SK-MEL-5 (cell line): ENCODE data around the gene RPTOR. TPM values are rescaled to one million over a fixed set of nuclear protein-coding genes. Genes with fewer than 3 reads are reported as not detected.

Experiments used
- DNase-seq: peaks from one replicate; pipeline ENCODE4 v3.0.0-alpha.2; 2016; ENCODE audit warnings: low read depth, low spot score
- in situ Hi-C: cut with HindIII; loops from 2 replicates; pipeline ENCODE4 v1.10.0; 2016; ENCODE audit warnings: low sequenced_read_pairs, high pct_unique_total_duplicates, low pct_unique_long_range_greater_than_20kb
- total RNA-seq: library from RNA; depleted of rRNA; stranded (reverse); fragments of >200 nt; shearing (Covaris generic); gene quantifications from 2 replicates; pipeline ENCODE4 v1.2.3, GENCODE V29; 2014

Gene RPTOR
- total RNA-seq, 1 experiment from 2014 or later = 27.3 TPM

- in situ Hi-C loops = no loop called here
- DNase-seq = no peak
Measured at GRCh38 chr17:80510132-80510531, 34.5 kb upstream of the RPTOR start.

DNA sequence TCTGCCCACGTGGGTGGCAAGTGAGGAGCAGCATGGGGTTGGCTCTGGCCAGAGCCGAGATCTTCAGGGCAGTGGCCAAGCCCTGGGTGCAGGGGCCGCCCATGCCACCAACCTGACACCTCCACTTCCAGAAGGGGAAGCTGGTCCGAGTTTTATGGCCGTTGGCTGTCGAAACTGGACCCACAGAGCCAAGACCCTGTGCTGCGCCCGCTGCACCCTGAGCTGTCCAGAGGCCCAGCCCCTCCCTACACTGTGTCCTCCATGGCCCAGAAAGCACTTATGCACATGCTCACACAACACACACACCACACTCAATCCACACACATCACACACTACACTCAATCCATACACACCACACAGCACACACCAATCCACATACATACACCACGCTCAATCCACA lies 33.9 kb upstream of the RPTOR start:
- in situ Hi-C loops = no loop called here
- DNase-seq = no peak

DNA sequence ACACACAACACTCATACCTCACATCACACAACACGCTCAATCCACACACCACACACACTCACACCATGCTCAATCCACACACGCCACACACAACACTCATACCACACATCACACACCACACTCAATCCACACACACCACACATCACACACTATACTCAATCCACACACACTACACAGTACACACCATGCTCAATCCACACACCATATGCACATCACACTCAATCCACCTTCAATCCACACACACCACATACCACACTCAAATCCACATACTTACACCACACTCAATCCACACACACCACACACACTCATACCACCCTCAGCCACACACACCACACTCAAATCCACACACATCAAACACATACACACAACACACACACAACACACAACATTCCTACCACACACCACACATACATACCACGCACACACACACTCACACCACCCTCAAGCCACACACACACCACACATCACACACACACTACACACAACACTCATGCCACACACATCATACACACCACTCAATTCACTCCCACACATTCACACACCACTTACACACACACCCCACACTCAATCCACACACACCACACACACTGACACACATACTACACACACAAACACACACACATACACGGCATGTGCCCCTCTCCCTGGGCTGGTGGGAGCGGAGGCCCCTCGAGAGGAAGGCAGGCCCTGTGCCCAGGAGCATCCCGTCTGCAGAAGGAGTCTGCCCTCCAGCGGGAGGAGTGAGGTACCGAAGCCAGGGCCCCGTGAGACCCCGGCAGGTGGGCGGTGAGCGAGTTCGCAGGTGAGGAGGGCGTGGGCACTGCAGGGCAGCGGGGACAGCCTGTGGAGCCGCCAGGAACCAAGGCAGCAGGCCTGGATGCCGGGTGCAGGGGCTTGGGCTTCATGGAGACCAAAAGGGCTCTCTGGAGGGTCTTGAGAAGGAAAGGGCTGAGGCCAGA lies 33.1 kb upstream of the RPTOR start:
- no peak for DNase-seq
- in situ Hi-C loops = no loop called here

- DNase-seq = no peak
- in situ Hi-C loops = no loop called here
Measured at GRCh38 chr17:80512233-80512632, 32.4 kb upstream of the RPTOR start.

DNA sequence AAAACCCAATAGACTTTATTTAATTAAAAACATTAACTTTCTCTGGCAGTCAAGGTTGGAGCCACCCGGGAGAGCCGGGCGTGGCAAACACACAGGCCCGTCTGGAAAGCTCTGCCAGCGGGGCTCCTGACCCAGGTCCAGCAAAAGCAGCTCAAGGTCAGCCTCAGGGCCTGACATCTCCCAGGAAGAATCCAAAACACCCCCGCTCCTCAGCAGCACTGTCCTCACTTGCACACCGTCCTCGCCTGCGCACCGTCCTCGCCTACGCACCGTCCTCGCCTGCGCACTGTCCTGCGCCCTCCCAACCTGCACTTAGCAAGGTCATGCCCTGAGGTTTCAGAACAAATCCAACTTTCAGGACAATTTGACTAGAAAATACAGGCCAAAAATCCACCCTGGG lies 31.4 kb upstream of the RPTOR start:
- DNase-seq = no peak
- in situ Hi-C loops = no loop called here

GRCh38 chr17:80513892-80514291 lies 30.7 kb upstream of the RPTOR start:
- in situ Hi-C loops = no loop called here
- no peak for DNase-seq

DNA sequence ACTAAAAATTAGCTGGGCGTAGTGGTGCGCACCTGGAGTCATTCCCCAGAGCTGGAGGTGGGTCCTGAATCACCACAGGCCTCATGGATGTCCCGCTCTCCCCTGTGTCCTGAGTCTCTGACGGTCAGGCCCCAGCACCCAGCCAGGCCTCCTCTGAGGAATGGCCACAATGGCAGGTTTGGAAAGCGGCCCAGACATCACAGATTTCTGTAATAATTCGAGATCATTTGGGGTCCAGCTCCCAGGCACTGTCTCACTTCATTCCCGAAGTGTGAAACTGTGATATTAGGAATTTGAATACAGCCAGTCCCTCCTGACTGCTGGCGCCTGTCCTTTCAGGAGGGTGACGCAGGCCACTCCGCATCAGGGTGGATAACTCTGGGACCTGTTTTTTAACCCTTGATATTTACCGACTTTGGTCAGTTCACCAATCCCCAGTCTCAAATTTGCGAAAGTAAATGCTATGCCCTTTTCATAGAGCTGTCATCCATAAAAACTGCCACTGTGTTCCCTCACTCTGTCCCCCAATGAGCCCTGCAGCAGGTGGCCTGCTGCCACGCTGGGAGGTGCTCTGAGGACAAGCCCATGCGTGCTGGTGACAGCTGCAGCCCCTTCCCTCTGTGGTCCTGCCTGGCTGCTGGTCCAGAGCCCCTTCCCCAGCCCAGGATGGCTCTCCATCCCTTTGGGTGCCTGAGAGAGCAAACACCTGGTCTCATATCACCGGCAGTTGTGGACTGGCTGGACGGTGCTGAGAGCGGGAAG lies 28.3 kb upstream of the RPTOR start:
- no peak for DNase-seq
- in situ Hi-C loops = no loop called here

GRCh38 chr17:80517641-80518040 lies 27.0 kb upstream of the RPTOR start:
- no peak for DNase-seq
- in situ Hi-C loops = no loop called here

DNA sequence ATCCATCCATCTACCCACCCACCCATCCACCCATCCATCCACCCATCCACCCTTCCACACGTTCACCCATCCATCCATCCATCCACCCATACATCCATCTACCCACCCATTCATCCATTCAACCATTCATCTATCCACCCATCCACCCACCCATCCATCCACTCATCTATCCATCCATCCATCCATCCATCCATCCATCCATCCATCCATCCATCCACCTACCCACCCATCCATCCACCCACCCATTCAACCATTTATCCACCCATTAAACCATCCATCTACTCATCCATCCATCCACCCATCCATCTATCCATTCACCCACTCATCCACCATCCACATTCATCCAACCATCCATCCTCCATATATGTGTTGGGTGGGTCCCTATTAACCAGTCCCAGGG lies 26.2 kb upstream of the RPTOR start:
- no peak for DNase-seq
- in situ Hi-C loops = no loop called here

DNA sequence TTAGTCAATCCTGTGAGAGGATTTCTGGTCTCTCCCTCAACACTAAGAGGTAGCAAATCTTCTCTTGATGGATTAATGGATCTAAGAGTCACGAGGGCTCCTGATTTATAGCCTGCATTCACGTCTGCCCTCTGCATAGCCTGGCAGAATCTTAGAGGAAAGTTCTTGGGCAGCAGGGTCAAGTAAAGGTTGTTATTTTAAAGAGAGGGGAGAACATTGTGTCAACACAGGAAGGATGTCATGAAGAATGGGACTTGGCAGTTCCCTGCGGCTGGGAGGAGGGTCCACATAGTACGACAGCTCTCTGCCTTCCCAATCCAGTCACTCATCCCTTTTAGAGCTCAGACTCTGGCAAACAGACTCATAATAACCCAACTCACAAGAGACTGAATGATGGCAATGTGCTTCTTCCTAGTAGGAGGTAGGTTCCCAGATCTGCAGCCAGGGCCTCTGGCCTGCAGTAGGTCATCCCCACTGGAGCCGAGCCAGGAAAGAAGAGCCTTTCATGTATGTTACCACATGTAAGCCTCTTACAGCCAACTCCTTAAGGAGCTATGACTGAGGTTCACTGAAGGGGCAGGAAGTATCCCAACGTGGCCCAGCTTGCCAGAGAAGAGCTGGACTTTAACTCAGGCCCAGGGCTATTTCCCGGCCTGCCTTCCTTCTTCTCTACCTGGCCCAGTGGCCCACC lies 25.4 kb upstream of the RPTOR start:
- no peak for DNase-seq
- in situ Hi-C loops = no loop called here

- DNase-seq = no peak
- in situ Hi-C loops = no loop called here
Measured at GRCh38 chr17:80520810-80521455, 23.7 kb upstream of the RPTOR start.

GRCh38 chr17:80523054-80523744 lies 21.4 kb upstream of the RPTOR start:
- no peak for DNase-seq
- in situ Hi-C loops = no loop called here

DNA sequence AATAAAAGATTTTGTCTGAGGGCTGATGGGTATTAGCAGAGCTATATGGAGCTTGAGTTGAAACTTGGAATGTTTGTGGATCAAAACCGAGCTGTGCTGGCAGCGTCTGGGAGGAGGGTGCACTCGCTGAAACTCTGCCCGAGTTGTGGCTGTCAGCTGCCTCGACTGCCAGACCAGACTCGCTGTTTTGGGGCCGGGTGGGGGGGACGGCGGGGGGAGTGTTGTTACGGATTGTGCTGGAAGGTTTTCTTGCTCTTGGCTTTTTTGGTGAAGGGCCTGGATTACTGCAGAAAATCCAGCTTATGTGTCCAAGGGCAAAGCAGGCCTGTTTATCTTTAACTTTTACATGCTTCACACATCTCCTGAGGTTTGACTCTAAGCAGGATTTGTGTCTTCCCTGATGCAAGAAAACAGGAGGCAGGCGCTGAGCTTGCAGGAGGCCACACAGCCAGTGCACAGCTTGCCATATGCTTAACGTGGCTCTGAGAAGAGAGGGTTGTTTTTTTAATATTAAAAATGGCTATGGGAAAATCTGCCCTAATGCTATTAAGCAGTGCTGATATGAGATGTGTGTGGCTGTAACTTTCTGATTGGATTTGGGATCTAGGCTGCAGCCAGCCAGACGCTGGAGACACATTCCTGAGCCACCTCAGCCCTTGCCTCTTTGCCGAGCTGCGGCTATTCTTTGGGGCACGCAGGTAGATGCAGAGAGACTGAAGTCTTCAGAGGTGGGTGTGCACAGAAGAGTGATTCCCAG lies 20.5 kb upstream of the RPTOR start:
- no peak for DNase-seq
- in situ Hi-C loops = no loop called here

DNA sequence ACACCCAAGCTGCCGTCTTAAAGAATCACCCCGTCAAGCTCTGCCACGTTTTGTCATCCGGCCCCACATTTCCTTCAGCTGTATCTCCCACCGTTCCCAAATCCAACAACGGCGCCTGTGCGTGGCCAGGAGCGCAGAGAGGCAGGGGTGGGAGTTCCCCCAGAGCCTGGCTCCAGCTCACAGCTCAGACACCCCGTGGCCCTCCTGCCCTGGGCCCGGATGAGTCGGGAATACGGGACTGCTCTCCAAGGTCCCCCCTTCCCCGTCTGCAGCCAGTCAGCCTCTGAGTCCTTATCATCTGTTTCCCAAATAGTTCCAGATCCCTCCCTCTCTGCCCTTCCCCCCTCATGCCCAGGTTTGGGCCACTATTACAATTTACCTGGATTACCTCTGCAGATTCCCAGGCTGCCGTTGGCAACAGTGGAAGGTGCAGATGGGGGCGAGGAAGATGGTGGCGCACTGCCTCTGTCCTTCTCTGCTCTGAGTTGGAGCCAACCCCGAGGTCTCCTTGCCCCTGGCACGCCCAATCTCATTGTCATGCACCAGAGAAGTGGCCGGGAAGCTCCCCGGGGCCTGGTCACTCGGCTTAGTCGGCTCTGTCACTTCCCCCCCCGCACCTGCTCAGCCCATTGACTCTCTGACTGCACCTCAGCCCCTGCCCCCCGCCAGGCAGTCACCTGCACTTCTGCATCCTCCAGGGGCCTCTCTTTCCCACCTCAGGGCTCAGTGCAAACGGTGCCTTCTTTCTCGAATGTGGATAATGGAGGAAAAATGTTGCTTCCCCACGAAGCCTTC lies 18.3 kb upstream of the RPTOR start:
- no peak for DNase-seq
- in situ Hi-C loops = loop anchor here (25.0 kb wide), 1 partner anchor 89 kb away; no protein-coding TSS in a partner anchor

DNA sequence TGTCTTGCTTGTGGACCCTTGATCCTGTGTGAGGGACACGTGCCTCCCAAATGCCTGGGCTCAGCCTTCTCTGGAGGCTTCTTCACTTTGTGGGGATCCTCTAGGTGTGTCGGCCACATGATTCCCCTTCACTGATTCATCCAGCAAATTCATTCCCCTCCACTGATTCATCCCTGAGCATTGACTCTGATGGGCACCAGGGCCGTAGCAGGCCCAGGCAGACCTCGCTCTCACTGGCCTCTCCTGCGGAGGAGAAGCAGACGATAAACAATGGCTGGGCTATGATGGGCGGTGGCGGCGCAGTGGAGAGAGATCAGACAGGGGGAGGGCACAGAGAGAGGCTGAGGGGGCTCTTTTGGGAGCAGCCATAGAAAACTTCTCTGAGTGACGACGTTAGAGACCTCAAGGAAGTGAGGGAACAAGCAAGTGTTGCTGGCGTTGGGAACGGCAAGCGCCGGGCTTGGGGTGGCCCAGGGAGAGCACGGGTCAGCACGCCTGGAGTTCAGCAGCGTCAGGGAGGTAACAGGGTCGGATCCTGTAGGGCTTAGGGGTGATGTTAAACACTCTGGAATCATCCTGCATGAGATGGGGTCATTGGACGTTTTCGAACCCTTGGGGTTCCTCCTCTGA lies 17.5 kb upstream of the RPTOR start:
- no peak for DNase-seq
- in situ Hi-C loops = loop anchor here (25.0 kb wide), 1 partner anchor 90 kb away; no protein-coding TSS in a partner anchor
